Breast epithelium (tissue), 3 donors: ENCODE measurements around the gene SORL1-AS1.
"Not testable (repeated sequence)": the region's sequence is repeated elsewhere in the genome, so short reads cannot be mapped to it uniquely, and the experiment has no call there.

Source experiments
- CTCF ChIP-seq, 3 donors: fragments of 450-650 bp; IDR thresholded peaks; one replicate each; pipeline ENCODE4 v1.5.1; 2016 to 2017; ENCODE audit warnings: antibody characterized with exemption in 3 of 3, mild to moderate bottlenecking in 3 of 3, moderate library complexity in 3 of 3
- POLR2A ChIP-seq: fragments of 450-650 bp; IDR thresholded peaks from one replicate; pipeline ENCODE4 v1.6.1; 2016; ENCODE audit warnings: antibody characterized with exemption, mild to moderate bottlenecking, moderate library complexity

DNA sequence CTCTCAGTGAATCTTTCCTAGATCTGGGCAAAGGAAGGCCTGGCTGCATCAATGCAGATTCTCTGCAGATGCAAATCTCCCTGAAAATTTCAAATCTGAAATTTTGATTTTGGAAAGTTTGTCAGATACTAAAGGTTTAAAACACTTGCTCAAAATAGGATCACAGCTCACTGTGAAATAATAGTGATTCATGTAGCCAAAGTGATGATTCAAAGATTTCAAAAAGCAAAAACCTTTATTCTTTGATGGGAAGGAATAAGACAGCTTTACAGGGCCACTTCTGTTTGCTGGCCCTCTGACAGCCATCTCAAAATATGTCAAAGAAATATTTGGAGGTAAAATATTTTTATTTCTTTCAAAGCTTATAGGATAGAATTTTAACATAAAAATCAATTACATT lies 41.4 kb downstream of the SORL1-AS1 start:
- TF ChIP-seq CTCF (IDR thresholded peaks at IDR 0.05); POLR2A: not testable (repeated sequence)
